ENCODE measurements around the gene IL21R. TPM values are rescaled to one million over a fixed set of nuclear protein-coding genes. Genes with fewer than 3 reads are reported as not detected.
A peak's percentile ranks its signal among the peaks of the same experiment; 100 is the strongest.
"Not testable (repeated sequence)": the region's sequence is repeated elsewhere in the genome, so short reads cannot be mapped to it uniquely, and the experiment has no call there.

IL21R gene
- total and polyA plus RNA-seq, 9 of the 15 experiments (the other 6 are each of a cell fraction or from before 2014, with no cell fraction given) = 0.04 to 0.34 (median 0.18) TPM; not detected in 1

DNA sequence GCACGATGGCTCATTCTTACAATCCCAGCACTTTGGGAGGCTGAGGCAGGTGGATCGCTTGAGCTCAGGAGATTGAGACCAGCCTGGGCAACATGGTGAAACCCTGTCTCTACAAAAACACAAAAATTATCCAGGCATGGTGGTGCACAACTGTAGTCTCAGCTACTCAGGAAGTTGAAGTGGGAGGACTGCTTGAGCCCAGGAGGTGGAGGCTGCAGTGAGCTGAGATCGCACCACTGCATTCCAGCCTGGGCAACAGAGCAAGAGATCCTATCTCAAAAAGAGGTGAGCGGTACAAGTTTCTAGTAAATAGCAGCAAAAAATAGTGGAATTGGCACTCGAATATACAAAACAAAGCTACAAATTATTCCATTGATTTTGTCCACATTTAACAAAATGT lies 31.2 kb downstream of the IL21R start:
- ATAC-seq; H3K27me3 ChIP-seq (ENCODE audit: control insufficient read depth in 2 of 2, insufficient read depth in 2 of 2, low read length in 2 of 2); H3K9me3 ChIP-seq (replicated peaks; ENCODE audit: control insufficient read depth, insufficient read depth, low read depth, low read length); H3K79me2 ChIP-seq (ENCODE audit: control insufficient read depth, insufficient read depth, low read length); DNase-seq (ENCODE audit: extremely low read depth in 1 of 4, low spot score in 3 of 4); intact Hi-C loops (cut with micrococcal nuclease); H2AFZ ChIP-seq (ENCODE audit: low read depth, low read length); H3K36me3 ChIP-seq (ENCODE audit: control insufficient read depth, insufficient read depth, low read length); CTCF ChIA-PET (ENCODE audit: low intra/inter-chr PET ratio); H4K20me1 ChIP-seq (replicated peaks; ENCODE audit: control insufficient read depth, insufficient read depth, low read length); POLR2A ChIA-PET; BruUV-seq (replicated peaks); FAIRE-seq; H3K9me1 ChIP-seq (ENCODE audit: control insufficient read depth, insufficient read depth, low read length); H3K4me2 ChIP-seq (ENCODE audit: insufficient read depth, low read length); H3K4me3 ChIP-seq; H3K27ac ChIP-seq (ENCODE audit: extremely low read depth, low read depth, low read length); H3K9ac ChIP-seq (ENCODE audit: insufficient read depth in 1 of 2, low read depth in 2 of 2, low read length in 2 of 2); in situ Hi-C loops (cut with MboI): not testable (repeated sequence)
- H3K4me1 ChIP-seq (replicated peaks in 1 of 2; ENCODE audit: control insufficient read depth in 2 of 2, insufficient read depth in 2 of 2, low read length in 2 of 2) = peaks cover 5 to 12% of the 10 kb centered on the region in 2 experiments
- WGBS (ENCODE audit: insufficient coverage, low coverage, missing lambda C conversion rate) = 9% methylated on average over 5 of the region's 5 CpGs

DNA sequence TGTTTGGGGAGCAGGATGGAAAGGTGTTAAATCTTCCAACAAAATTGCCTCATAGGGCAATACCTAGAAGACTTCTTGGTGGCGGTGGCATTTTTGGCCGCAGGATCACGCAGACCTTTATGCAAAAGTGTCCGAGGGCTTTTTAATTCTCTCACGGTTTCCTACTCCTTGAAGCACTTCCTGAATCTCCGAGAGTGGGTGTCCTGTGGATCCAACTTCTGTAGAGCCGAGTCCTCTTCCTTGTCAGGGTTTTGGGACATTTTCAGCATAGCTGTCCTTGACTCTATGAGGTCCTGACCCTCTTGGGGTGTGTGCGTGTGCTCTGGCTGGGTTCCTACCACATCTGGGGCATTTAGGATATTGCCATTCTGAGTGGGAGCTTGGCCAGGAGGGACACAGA lies 31.7 kb downstream of the IL21R start:
- H3K9ac ChIP-seq (ENCODE audit: insufficient read depth in 1 of 2, low read depth in 2 of 2, low read length in 2 of 2) = no peak overlapping the region
- H3K27me3 ChIP-seq (ENCODE audit: control insufficient read depth in 2 of 2, insufficient read depth in 2 of 2, low read length in 2 of 2) = peaks cover 0 to 10% of the 10 kb centered on the region in 2 experiments; a peak in 2 of 5 replicates
- TF ChIP-seq ZNF830 (CRISPR knock-in tag; IDR thresholded peaks at IDR 0.05) (no peak), ZFP36 (IDR thresholded peaks at IDR 0.05; ENCODE audit: low read depth, low read length, partially characterized antibody) (peak; percentile 44)
- no peak overlapping the region for H2AFZ ChIP-seq (ENCODE audit: low read depth, low read length)
- in situ Hi-C loops (cut with MboI) (no loop called here), intact Hi-C loops (cut with micrococcal nuclease) (no loop called here)
- no peak overlapping the region for H3K27ac ChIP-seq (ENCODE audit: extremely low read depth, low read depth, low read length)
- no peaks in the 10 kb centered on the region for H3K9me3 ChIP-seq (replicated peaks; ENCODE audit: control insufficient read depth, insufficient read depth, low read depth, low read length)
- FAIRE-seq (no peak), ATAC-seq (no peak), DNase-seq (ENCODE audit: extremely low read depth in 1 of 4, low spot score in 3 of 4) (no peak)
- H3K4me1 ChIP-seq (replicated peaks in 1 of 2; ENCODE audit: control insufficient read depth in 2 of 2, insufficient read depth in 2 of 2, low read length in 2 of 2) = peaks cover 5 to 12% of the 10 kb centered on the region in 2 experiments
- 33% methylated on average over 8 of the region's 8 CpGs for WGBS (ENCODE audit: insufficient coverage, low coverage, missing lambda C conversion rate)
- no peaks in the 10 kb centered on the region for H3K9me1 ChIP-seq (ENCODE audit: control insufficient read depth, insufficient read depth, low read length)
- no peaks in the 10 kb centered on the region for H3K36me3 ChIP-seq (ENCODE audit: control insufficient read depth, insufficient read depth, low read length)
- H3K4me2 ChIP-seq (ENCODE audit: insufficient read depth, low read length) = no peak overlapping the region
- H3K4me3 ChIP-seq = no peak overlapping the region
- no peaks in the 10 kb centered on the region for H4K20me1 ChIP-seq (replicated peaks; ENCODE audit: control insufficient read depth, insufficient read depth, low read length)
- no TSS peak for BruUV-seq (replicated peaks)
- ChIA-PET CTCF (ENCODE audit: low intra/inter-chr PET ratio) (no interaction called here), POLR2A (interaction anchor here (0.7 kb wide), 1 partner anchor 16 kb away, joined by 3 read pairs; no protein-coding TSS in a partner anchor)
- H3K79me2 ChIP-seq (ENCODE audit: control insufficient read depth, insufficient read depth, low read length) = no peaks in the 10 kb centered on the region
